DND-41 (cell line): ENCODE measurements around the gene FEM1B.

ENCODE experiments used
- ATAC-seq: fragments of 200-7000 bp; cut with Tn5 transposase; 3 replicates; pipeline ENCODE4 v1.9.1; 2021; ENCODE audit warnings: low read depth; ENCODE audit not compliant: insufficient read depth
- DNase-seq: peaks from one replicate; pipeline ENCODE4 v3.0.0-alpha.2; 2020
- H2AFZ ChIP-seq: 2 replicates; pipeline ENCODE4 v1.6.0; 2012; ENCODE audit warnings: low read depth, low read length
- H3K27ac ChIP-seq: 2 replicates; pipeline ENCODE4 v1.5.1; 2012; ENCODE audit warnings: low read length, inconsistent platforms
- H3K27me3 ChIP-seq: fragments of 200-600 bp; sonication (generic); 2 replicates; pipeline ENCODE4 v1.6.0; 2012; ENCODE audit warnings: low read length, mild to moderate bottlenecking, inconsistent platforms; ENCODE audit not compliant: insufficient read depth, poor library complexity
- H3K36me3 ChIP-seq: 2 replicates; pipeline ENCODE4 v1.5.1; 2012; ENCODE audit warnings: low read length, inconsistent platforms; ENCODE audit not compliant: insufficient read depth
- H3K4me1 ChIP-seq: 2 replicates; pipeline ENCODE4 v1.5.1; 2012; ENCODE audit warnings: mild to moderate bottlenecking, low read length; ENCODE audit not compliant: insufficient read depth
- H3K4me2 ChIP-seq: 2 replicates; pipeline ENCODE4 v1.6.0; 2012; ENCODE audit warnings: mild to moderate bottlenecking, moderate library complexity, low read length, inconsistent platforms; ENCODE audit not compliant: insufficient read depth
- H3K4me3 ChIP-seq, 2 experiments: fragments of 200-600 bp in 1 of 2; shearing (Covaris generic) in 1 of 2; 2 replicates each; pipeline ENCODE4 v1.5.1; 2012 to 2016; ENCODE audit warnings: inconsistent platforms in 2 of 2, low read length in 2 of 2, mild to moderate bottlenecking in 2 of 2, low read depth in 1 of 2, moderate library complexity in 1 of 2
- H3K79me2 ChIP-seq: 2 replicates; pipeline ENCODE4 v1.6.0; 2012; ENCODE audit warnings: low read length, inconsistent platforms; ENCODE audit not compliant: insufficient read depth
- H3K9ac ChIP-seq: 2 replicates; pipeline ENCODE4 v1.6.0; 2012; ENCODE audit warnings: low read depth, mild to moderate bottlenecking, inconsistent platforms, low read length, moderate library complexity
- H3K9me3 ChIP-seq: 2 replicates; pipeline ENCODE4 v1.5.1; 2012; ENCODE audit warnings: low read length, moderate library complexity, mild to moderate bottlenecking, inconsistent platforms; ENCODE audit not compliant: insufficient read depth, severe bottlenecking
- H4K20me1 ChIP-seq: 2 replicates; pipeline ENCODE4 v1.6.0; 2012; ENCODE audit warnings: low read length; ENCODE audit not compliant: insufficient read depth
- EZH2 ChIP-seq: IDR thresholded peaks from 3 replicates; pipeline ENCODE4 v1.6.1; 2012; ENCODE audit warnings: borderline replicate concordance, low read depth, mild to moderate bottlenecking, moderate library complexity, low read length, inconsistent platforms; ENCODE audit not compliant: severe bottlenecking
- TF ChIP-seq, protein P1 (sequence below): IDR thresholded peaks from 2 replicates; pipeline ENCODE4 v1.5.1; 2012; ENCODE audit warnings: borderline replicate concordance, low read length, moderate library complexity, mild to moderate bottlenecking; ENCODE audit not compliant: poor library complexity, severe bottlenecking; ENCODE audit errors: extremely low read depth

Gene FEM1B

DNA sequence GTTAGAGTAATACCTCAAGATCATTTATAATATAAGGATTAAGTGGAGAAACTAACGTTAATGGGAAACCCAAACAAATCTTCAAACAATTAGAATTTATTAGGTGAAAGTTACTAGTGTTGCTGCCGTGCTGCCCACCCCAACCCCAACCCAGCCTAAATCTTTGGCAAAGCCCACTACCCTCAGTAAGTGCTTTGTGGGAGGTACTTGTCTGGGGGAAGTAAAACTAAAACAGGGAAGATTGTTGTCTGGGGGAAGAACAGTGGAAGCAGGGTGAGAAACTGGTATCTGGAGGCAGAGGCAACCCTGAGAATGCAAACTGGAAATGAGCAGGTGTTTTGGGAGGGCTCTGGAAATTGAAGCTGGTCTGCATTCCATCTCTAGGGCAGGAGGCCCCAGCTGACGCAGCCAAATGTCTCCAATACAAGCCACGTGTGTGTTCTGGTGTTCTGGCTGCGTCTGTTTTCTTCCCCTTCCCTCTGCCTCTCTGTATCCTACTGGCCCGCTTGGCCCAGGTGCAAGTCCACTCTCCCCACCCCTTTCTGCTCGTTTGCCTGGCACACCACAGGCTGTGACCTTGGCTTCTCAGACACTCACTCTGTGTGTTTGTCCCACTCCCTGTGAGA lies 32.7 kb downstream of the FEM1B start:
- DNase-seq (no peak), ATAC-seq (no peak)
- Histone ChIP-seq H3K79me2 (no peaks in the 10 kb centered on the region), H3K4me2 (no peak overlapping the region), H4K20me1 (no peaks in the 10 kb centered on the region), H3K9ac (no peak overlapping the region), H3K4me1 (no peaks in the 10 kb centered on the region), H3K9me3 (no peaks in the 10 kb centered on the region), H3K4me3 (no peak overlapping the region), H3K27me3 (no peaks in the 10 kb centered on the region), H3K36me3 (no peaks in the 10 kb centered on the region), H2AFZ (no peak overlapping the region), H3K27ac (no peak overlapping the region)
- TF ChIP-seq, protein P1, sequence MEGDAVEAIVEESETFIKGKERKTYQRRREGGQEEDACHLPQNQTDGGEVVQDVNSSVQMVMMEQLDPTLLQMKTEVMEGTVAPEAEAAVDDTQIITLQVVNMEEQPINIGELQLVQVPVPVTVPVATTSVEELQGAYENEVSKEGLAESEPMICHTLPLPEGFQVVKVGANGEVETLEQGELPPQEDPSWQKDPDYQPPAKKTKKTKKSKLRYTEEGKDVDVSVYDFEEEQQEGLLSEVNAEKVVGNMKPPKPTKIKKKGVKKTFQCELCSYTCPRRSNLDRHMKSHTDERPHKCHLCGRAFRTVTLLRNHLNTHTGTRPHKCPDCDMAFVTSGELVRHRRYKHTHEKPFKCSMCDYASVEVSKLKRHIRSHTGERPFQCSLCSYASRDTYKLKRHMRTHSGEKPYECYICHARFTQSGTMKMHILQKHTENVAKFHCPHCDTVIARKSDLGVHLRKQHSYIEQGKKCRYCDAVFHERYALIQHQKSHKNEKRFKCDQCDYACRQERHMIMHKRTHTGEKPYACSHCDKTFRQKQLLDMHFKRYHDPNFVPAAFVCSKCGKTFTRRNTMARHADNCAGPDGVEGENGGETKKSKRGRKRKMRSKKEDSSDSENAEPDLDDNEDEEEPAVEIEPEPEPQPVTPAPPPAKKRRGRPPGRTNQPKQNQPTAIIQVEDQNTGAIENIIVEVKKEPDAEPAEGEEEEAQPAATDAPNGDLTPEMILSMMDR, result no peak
- TF ChIP-seq EZH2, result no peak

DNA sequence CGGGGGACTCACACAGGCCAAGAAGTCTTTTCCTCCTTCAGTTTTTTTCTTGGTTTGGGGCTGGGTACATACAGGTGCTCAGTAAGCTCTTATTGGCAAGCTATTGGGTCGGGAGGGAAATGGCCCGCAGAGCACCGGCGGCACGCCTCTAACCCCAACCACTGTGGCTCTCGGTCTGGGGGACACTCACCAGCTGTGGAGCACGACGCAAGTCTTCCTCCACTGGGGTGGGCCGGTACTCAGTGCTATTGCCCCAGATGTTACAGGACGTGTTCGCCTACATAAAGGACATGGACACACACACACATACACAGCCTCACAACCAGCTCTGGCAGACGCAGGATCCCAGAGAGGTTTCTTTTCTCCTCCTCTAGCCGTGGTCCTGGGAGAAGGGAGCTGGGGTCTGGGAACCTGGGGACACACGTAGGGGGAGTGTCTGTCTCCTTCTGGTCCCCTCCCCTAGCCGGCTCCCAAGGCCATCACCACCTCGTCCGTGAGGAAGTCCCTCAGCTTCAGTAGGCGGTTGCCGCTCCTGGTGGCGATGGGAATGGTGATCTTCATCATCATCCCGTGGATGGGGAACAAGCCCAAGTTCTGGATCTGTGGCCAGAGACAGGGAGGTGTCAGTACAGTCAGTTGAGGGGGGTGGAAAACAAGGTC lies 33.4 kb downstream of the FEM1B start:
- no peak for TF ChIP-seq EZH2
- TF ChIP-seq, protein P1, result no peak
- H3K79me2 ChIP-seq, result no peaks in the 10 kb centered on the region
- no peaks in the 10 kb centered on the region for H3K36me3 ChIP-seq
- H4K20me1 ChIP-seq, result no peaks in the 10 kb centered on the region
- no peak for DNase-seq
- H3K4me3 ChIP-seq, result no peak overlapping the region
- ATAC-seq, result no peak
- no peak overlapping the region for H3K27ac ChIP-seq
- no peak overlapping the region for H3K4me2 ChIP-seq
- H3K4me1 ChIP-seq, result no peaks in the 10 kb centered on the region
- H3K27me3 ChIP-seq, result no peaks in the 10 kb centered on the region
- H2AFZ ChIP-seq, result no peak overlapping the region
- H3K9ac ChIP-seq, result no peak overlapping the region
- H3K9me3 ChIP-seq, result no peaks in the 10 kb centered on the region

DNA sequence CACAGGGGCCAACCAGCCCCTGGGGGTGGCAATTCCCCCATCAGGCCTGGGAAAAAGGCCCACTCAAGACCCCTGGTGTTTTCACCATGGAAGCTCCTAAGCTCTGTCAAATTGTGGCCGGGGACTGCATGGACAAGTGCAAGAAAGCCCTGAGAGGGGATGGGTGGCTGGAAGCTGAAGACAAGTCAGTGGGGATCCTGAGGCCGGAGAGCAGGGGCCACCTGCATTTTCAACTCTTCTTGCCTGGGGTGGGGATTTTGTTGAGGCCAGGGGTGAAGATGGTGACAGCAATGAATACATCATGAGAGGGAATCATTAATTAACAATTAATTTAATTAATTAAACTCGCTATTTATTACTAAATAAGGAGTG lies 33.9 kb downstream of the FEM1B start:
- Histone ChIP-seq H3K36me3 (no peaks in the 10 kb centered on the region), H3K4me3 (no peak overlapping the region), H3K4me2 (no peak overlapping the region), H4K20me1 (no peaks in the 10 kb centered on the region), H3K4me1 (no peaks in the 10 kb centered on the region), H2AFZ (no peak overlapping the region), H3K79me2 (no peaks in the 10 kb centered on the region), H3K9ac (no peak overlapping the region), H3K27ac (no peak overlapping the region), H3K27me3 (no peaks in the 10 kb centered on the region), H3K9me3 (no peaks in the 10 kb centered on the region)
- TF ChIP-seq EZH2, result no peak
- TF ChIP-seq, protein P1, result no peak
- DNase-seq, result no peak
- ATAC-seq, result no peak
